GM10266 (cell line): ENCODE results near the gene ASTN1.
"Not testable (repeated sequence)": the region's sequence is repeated elsewhere in the genome, so short reads cannot be mapped to it uniquely, and the experiment has no call there.

Experiments
- DNase-seq: peaks from one replicate; pipeline ENCODE4 v3.0.0; 2012; ENCODE audit errors: extremely low spot score
- TF ChIP-seq, protein P1 (sequence below): IDR thresholded peaks from 2 replicates; pipeline ENCODE4 v1.5.1; 2012; ENCODE audit warnings: mild to moderate bottlenecking, low read depth; ENCODE audit not compliant: control insufficient read depth, insufficient read depth; ENCODE audit errors: missing control alignments

ASTN1 gene

DNA sequence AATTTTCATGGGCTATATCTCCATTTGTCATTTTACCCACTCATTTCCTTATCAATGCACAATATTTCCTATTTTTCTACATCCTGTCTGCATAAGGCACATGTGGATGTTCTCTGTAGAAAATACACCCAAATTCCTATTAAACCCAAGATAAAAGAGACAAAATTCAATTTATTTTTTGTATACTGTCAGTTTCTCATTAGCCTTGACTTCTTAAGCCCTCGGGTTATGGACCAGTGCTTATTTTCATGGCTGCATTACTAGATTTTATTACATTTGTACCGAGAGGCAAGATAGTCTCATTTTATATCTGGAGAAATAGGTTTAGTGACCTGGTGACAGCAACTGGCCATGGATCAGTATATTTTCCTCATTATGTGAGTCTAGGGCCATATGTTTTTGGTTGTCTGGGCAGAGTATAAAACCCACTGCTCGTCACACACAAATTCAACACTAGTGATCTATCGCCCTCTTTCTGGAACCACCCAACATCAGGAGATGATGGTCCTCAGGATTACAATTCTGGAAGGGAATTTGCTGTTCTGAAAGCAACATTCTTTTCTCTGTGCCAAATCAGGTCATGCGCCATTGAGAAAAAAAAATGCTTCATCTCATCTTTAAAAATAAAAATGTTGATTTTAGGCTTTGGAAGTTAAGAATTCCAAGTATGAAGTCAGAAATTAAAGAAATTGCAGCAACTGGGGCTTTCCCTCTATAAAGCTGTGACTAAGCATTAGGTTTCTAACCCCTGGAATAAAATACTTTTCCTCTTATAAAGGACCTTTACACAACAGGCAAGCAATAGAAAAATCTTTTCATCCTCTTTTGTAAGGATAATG, 81.4 kb downstream of the ASTN1 start:
- no peak for DNase-seq
- TF ChIP-seq, protein P1, sequence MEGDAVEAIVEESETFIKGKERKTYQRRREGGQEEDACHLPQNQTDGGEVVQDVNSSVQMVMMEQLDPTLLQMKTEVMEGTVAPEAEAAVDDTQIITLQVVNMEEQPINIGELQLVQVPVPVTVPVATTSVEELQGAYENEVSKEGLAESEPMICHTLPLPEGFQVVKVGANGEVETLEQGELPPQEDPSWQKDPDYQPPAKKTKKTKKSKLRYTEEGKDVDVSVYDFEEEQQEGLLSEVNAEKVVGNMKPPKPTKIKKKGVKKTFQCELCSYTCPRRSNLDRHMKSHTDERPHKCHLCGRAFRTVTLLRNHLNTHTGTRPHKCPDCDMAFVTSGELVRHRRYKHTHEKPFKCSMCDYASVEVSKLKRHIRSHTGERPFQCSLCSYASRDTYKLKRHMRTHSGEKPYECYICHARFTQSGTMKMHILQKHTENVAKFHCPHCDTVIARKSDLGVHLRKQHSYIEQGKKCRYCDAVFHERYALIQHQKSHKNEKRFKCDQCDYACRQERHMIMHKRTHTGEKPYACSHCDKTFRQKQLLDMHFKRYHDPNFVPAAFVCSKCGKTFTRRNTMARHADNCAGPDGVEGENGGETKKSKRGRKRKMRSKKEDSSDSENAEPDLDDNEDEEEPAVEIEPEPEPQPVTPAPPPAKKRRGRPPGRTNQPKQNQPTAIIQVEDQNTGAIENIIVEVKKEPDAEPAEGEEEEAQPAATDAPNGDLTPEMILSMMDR, result no peak

DNA sequence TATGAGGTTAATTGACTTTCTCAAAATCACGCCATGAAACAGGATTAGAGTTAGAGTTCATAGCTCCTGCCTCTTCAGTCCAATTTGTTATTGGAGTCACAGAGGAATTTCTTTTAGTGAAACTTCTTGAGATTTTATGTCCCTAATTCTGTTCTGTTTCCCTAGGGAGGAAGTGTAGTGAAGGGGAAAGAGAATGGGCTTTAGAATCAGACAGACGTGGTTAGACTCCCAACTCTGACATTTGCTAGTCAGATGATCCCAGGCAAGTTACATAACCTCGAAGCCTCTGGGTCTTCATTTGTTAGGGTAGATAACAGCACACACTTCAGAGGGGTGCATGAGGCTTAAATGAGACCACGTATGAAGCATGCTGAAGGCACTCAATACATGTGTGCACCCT, 83.9 kb downstream of the ASTN1 start:
- TF ChIP-seq, protein P1, result no peak
- DNase-seq, result no peak

DNA sequence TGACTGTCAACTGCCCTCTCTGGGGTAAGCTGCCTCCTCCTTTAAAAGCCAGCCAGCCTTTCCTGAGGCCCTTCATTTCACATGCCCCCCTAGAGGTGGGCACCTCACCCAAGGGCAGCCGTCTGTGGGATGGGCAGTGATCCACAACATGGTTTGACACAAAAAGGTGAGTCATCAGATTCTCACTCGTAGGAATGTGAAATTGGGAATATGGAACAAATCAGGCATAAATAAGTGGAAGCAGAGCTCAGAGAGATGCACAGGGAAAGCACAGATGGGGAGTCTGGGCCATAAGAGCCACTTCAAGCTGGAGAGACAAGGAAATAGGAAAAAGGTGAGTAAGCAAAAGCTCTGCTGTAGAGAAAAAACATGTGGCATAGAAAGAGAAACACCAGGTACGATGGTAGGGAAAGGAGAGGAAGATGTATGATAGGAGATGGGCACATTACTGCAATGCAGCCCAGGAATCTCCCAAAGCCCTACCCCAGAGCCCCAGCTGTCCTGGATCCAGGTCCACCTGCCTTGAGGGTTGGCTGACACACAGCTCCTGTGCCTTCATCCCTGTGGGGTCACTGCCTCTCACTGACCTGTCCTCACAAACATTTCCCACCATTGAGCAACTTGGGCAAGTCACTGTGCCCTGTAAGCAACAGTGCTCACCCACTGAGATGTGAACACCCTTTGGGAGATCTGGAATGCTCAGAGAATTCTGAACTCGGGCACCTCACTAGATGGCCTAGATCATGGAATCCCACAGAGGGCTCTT, 86.6 kb downstream of the ASTN1 start:
- TF ChIP-seq, protein P1, result no peak
- no peak for DNase-seq

DNA sequence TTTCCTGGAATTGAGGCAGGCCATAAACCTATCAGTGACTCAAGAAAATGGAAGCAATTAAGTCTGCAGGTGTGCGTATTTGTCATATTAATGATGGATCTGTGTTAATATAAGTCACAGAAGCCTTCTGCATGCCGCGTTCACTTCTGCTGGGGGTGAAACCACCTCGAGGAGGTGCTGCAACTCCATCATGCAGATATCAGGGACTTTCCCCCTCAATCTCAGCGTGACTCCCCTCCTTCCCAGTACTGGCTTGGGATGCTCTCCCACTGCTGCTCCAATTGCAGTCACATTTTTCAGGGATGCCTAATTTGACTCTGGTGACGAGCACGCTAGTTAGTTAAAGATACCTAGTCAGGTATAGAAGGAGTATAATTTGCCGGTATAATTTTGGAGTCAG, 87.5 kb downstream of the ASTN1 start:
- DNase-seq, result no peak

DNA sequence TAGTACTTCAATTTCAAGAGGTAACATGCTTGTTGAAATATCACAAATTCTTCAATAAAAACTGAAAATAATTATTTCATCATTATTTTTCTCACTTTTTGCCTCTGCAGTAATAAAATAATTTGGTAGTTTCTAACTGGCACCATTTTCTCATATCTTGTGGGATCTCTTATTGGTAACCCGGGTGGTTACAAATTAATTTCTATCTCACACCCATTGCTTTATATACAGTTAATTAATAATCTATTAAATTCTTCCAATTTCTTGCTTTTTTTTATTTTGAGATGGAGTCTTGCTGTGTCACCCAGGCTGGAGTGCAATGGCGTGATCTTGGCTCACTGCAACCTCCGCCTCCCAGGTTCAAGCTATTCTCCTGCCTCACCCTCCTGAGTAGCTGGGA, 89.7 kb downstream of the ASTN1 start:
- DNase-seq, result not testable (repeated sequence)

More for the DNA sequence above, 87.5 kb downstream of the ASTN1 start:
- TF ChIP-seq, protein P1, result no peak

DNA sequence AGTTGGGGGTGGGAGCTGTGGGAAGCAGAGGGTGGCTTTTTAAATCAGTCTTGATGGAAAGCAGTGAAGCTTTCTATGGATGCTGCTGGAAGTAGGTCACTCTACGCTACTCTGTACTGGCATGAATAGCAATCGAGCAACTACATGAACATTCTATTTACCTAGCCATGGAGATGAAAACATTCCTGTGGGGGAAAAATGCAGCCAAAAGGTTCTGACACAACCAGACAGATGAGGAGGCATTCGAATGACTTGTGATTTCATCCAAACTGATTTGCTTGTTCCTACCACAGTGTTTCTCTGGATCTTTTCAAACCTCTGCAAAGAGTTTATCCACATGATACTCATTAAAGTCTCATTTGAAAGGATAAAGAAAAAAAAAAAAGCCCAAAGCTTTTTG, 95.0 kb downstream of the ASTN1 start:
- no peak for DNase-seq

DNA sequence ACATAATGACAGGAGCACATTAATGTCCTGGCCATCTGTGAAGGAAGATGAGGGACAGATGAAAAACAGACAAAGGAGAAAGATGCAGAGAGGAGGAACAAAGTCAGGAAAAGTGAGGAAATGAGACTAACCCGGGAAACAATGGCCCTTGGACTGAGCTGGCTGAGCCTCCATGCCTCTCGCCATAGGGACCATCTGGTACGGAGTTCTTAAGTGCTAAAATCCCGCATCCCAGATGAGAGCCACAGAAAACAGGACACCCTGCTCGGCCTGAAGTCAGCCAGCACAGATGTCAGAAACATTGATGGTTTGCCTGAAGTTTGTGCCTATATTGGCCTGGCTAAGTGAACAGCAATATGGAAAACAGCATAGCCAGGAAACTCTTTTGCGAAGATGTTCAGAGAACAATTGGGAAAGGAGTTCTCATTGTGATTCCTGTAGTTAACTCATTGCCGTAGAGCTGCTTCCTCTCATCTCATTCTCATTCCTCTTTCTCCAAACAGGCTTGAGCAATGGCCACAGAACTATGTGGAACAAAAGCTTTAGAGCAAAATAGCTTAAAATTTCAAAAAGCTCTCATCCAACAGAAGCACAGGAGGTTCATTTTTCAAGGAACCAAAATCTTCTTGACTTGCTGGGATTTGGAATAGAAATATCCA, 96.6 kb downstream of the ASTN1 start:
- TF ChIP-seq, protein P1, result no peak
- no peak for DNase-seq

More for the DNA sequence above, 95.0 kb downstream of the ASTN1 start:
- TF ChIP-seq, protein P1, result no peak
